GM13976 (cell line): ENCODE results near the gene MTRR.
A peak's percentile ranks its signal among the peaks of the same experiment; 100 is the strongest.

Experiments used
- DNase-seq: peaks from one replicate; pipeline ENCODE4 v3.0.0; 2012; ENCODE audit warnings: low spot score
- CTCF ChIP-seq: IDR thresholded peaks from 2 replicates; pipeline ENCODE4 v1.5.1; 2012; ENCODE audit warnings: borderline replicate concordance, mild to moderate bottlenecking; ENCODE audit not compliant: insufficient read depth; ENCODE audit errors: extremely low read depth, missing control alignments, control extremely low read depth
- in situ Hi-C: fragments of 300-500 bp; cut with MboI; formaldehyde crosslinking; loops from one replicate; pipeline ENCODE4 v1.12.0; 2022; ENCODE audit warnings: low sequenced_read_pairs, mixed read lengths, inconsistent platforms; ENCODE audit not compliant: unreplicated experiment

The MTRR gene

GRCh38 chr5:7916171-7916804 lies 47.3 kb downstream of the MTRR start:
- no peak for DNase-seq
- in situ Hi-C loops: loop anchor here (25.0 kb wide), 1 partner anchor 1296 kb away; no protein-coding TSS in a partner anchor
- TF ChIP-seq CTCF: no peak

- in situ Hi-C loops: loop anchor here (25.0 kb wide), 1 partner anchor 1295 kb away; no protein-coding TSS in a partner anchor
- no peak for DNase-seq
- TF ChIP-seq CTCF: no peak
Measured at GRCh38 chr5:7917130-7918123, 48.5 kb downstream of the MTRR start.

DNA sequence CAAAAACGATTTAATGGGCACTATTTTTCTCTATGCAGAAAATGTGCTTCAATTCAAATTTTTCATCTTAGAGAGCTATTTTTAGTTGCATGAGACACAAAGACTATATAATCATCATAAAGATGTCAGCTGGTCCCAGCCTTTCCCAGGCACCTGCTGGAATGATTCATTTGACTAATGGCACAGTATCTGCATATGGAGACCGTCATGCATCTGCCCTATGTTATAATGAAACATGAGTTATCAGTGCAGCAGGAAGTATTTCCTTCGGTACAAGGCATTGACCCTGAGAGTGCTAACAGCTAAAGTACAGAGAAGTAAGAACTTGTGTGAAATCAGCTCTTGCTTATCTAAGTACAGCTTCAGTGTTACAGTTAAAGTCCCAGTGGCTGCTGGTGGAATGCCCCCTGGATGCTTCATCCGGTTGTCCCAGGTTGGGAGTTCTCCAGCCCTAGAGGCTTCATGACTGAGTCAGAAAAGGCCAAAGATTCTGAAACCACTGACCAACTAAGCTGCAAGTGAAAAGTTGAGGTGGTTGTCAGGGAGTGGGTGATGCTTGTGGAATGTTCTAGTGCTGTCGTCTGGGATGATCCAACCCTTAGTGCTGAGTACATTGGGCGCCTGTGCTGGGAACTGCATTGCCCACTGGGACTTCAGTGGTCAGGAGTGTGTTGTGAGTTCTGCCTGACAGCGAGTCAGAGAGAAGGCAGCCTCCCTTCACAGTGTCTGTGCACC lies 57.2 kb downstream of the MTRR start:
- TF ChIP-seq CTCF: no peak
- in situ Hi-C loops: no loop called here
- DNase-seq: no peak

DNA sequence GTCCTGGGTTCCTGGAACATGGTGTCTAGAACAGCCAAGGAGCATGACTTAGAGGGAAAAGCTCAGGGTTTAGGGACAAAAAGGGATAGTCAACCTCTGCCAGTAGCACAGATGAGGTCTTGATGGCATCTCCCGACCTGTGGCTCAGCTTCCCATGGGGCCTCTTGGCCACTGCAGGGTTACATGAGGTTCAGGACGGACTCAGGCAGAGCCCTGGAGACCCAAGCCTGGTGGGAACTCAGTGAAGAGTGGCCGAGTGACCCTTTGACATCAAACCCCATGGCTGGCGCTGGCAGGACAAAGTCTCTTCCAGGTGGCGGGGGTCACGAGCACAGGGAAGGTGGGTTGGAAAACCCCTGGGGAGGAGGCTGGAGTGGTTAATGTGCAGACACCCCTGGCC lies 57.8 kb downstream of the MTRR start:
- in situ Hi-C loops: no loop called here
- DNase-seq: no peak
- TF ChIP-seq CTCF: no peak

GRCh38 chr5:7927466-7928375 lies 58.8 kb downstream of the MTRR start:
- DNase-seq: peak; percentile 78
- TF ChIP-seq CTCF: peak; percentile 81
- in situ Hi-C loops: no loop called here
